OCI-LY7 (cell line): Measurements from ENCODE around the gene FKBP10. TPM values are rescaled to one million over a fixed set of nuclear protein-coding genes. Genes with fewer than 3 reads are reported as not detected.
A peak's percentile ranks its signal among the peaks of the same experiment; 100 is the strongest.

Experiments used
- Bru-seq: library from RNA; stranded (reverse); fragments of 400-500 nt; gene quantifications from one replicate; lab custom pipeline; 2021; lab: Mats Ljungman, UMichigan
- BruChase-seq, 2 experiments: library from RNA; stranded (reverse); fragments of 400-500 nt; gene quantifications; one replicate each; lab custom pipeline; 2021; lab: Mats Ljungman, UMichigan
- BruUV-seq: library from RNA; stranded (reverse); fragments of 400-500 nt; replicated peaks from 2 replicates; lab custom pipeline; 2021; lab: Mats Ljungman, UMichigan
- CTCF ChIA-PET: fragments of 300-600 bp; sonication (Branson Sonifier 250); formaldehyde crosslinking; loops from one replicate; lab custom pipeline; 2022; ENCODE audit warnings: antibody characterized with exemption; ENCODE audit not compliant: unreplicated experiment; lab: Charles Lee
- POLR2A ChIA-PET: fragments of 300-600 bp; sonication (Branson Sonifier 250); formaldehyde crosslinking; loops from one replicate; lab custom pipeline; 2022; ENCODE audit warnings: antibody characterized with exemption; lab: Charles Lee
- DNase-seq: peaks from one replicate; pipeline ENCODE4 v3.0.0-alpha.2; 2015; ENCODE audit warnings: low spot score
- H2AFZ ChIP-seq: fragments of 200-600 bp; sonication (generic), shearing (Covaris generic); 2 replicates; pipeline ENCODE4 v1.6.1; 2014; ENCODE audit warnings: mild to moderate bottlenecking, antibody characterized with exemption, low read length, moderate library complexity
- H3K27ac ChIP-seq: fragments of 200-600 bp; sonication (generic); 2 replicates; pipeline ENCODE4 v1.5.1; 2014; ENCODE audit warnings: mixed run types, low read depth, mild to moderate bottlenecking, moderate library complexity, low read length, inconsistent platforms; ENCODE audit not compliant: poor library complexity, severe bottlenecking
- H3K36me3 ChIP-seq: fragments of 200-600 bp; sonication (generic); 2 replicates; pipeline ENCODE4 v1.6.1; 2014; ENCODE audit warnings: mild to moderate bottlenecking, antibody characterized with exemption, low read length, moderate library complexity, mixed read lengths; ENCODE audit not compliant: insufficient read depth
- H3K4me1 ChIP-seq: fragments of 200-600 bp; sonication (generic); 2 replicates; pipeline ENCODE4 v1.5.1; 2014; ENCODE audit warnings: mild to moderate bottlenecking, low read length; ENCODE audit not compliant: insufficient read depth, poor library complexity, severe bottlenecking
- H3K4me2 ChIP-seq: fragments of 200-600 bp; sonication (generic); 2 replicates; pipeline ENCODE4 v1.6.1; 2014; ENCODE audit warnings: mild to moderate bottlenecking, low read length
- H3K4me3 ChIP-seq: fragments of 200-600 bp; sonication (generic); 2 replicates; pipeline ENCODE4 v1.5.1; 2014; ENCODE audit warnings: mild to moderate bottlenecking, low read depth, low read length; ENCODE audit not compliant: poor library complexity, severe bottlenecking
- H3K79me2 ChIP-seq: fragments of 200-600 bp; sonication (generic); 2 replicates; pipeline ENCODE4 v1.6.1; 2016; ENCODE audit warnings: low read depth, mild to moderate bottlenecking, low read length, moderate library complexity, mixed read lengths; ENCODE audit not compliant: insufficient read depth
- H3K9me2 ChIP-seq: fragments of 200-600 bp; sonication (generic); 2 replicates; pipeline ENCODE4 v1.6.1; 2016; ENCODE audit warnings: mild to moderate bottlenecking, low read length, mixed read lengths; ENCODE audit not compliant: insufficient read depth
- H3K9me3 ChIP-seq: fragments of 200-600 bp; sonication (generic); 2 replicates; pipeline ENCODE4 v1.6.1; 2014; ENCODE audit warnings: mild to moderate bottlenecking, mixed run types, low read length, mixed read lengths
- H4K20me1 ChIP-seq: fragments of 200-600 bp; sonication (generic); 2 replicates; pipeline ENCODE4 v1.6.1; 2014; ENCODE audit warnings: mild to moderate bottlenecking, antibody characterized with exemption, low read length, moderate library complexity, mixed read lengths; ENCODE audit not compliant: insufficient read depth
- CTCF ChIP-seq: fragments of 200-600 bp; sonication (generic); conservative IDR thresholded peaks from 2 replicates; pipeline ENCODE4 v1.5.1; 2014; ENCODE audit warnings: mild to moderate bottlenecking, antibody characterized with exemption, low read length, moderate library complexity, mixed read lengths
- EZH2phosphoT487 ChIP-seq: fragments of 200-600 bp; sonication (generic); IDR thresholded peaks from 2 replicates; pipeline ENCODE4 v1.6.1; 2018; ENCODE audit warnings: low read depth, borderline replicate concordance, mild to moderate bottlenecking, mixed run types, antibody characterized with exemption, low read length, moderate library complexity, mixed read lengths
- intact Hi-C: fragments of 100-400 bp; cut with micrococcal nuclease; formaldehyde crosslinking; loops from one replicate; pipeline ENCODE4 v1.10.0; 2022; ENCODE audit not compliant: unreplicated experiment
- long read RNA-seq: library from polyadenylated mRNA; stranded (forward); transcript quantifications from one replicate; pipeline ENCODE4 v2.0.0, GENCODE V29; 2022
- total RNA-seq, 2 experiments: library from RNA; depleted of rRNA in 1 of 2; stranded (reverse); fragments of >200 nt in 1 of 2; shearing (Covaris generic) in 1 of 2; gene quantifications; 2 replicates each; pipeline ENCODE4 v1.2.3, GENCODE V29; 2014 to 2022

Gene FKBP10
- total RNA-seq (2014; rRNA removed; shearing (Covaris generic)) (1.5 TPM in 1 of 2 replicates, not detected in the other), total RNA-seq (2022) (7.3 and 7.8 TPM in 2 replicates), Bru-seq, nascent RNA (percentile 22 among the genes with signal in this experiment), BruChase-seq, experiment 1, labeled RNA remaining after a 6-hour chase (percentile 32 among the genes with signal in this experiment), BruChase-seq, experiment 2, labeled RNA remaining after a 2-hour chase (percentile 26 among the genes with signal in this experiment)
- long read RNA-seq: 0 reads

- peak within 1 kb of the TSS; percentile 75 for H3K4me2 ChIP-seq
- BruUV-seq: no TSS peak
- no peaks in the 10 kb centered on the region for H3K9me3 ChIP-seq
- ChIA-PET CTCF (no interaction called here), POLR2A (interaction anchor here (0.6 kb wide), 1 partner anchor 11 kb away, joined by 3 read pairs; no protein-coding TSS in a partner anchor)
- peak within 1 kb of the TSS; percentile 65 for H3K4me3 ChIP-seq
- H3K79me2 ChIP-seq: no peaks in the 10 kb centered on the region
- TF ChIP-seq CTCF: no peak
- H3K4me1 ChIP-seq: peaks cover 9% of the 10 kb centered on the region
- H3K36me3 ChIP-seq: no peaks in the 10 kb centered on the region
- DNase-seq: peak; percentile 45
- H2AFZ ChIP-seq: peak within 1 kb of the TSS; percentile 56
- intact Hi-C loops: no loop called here
- no peaks in the 10 kb centered on the region for H3K9me2 ChIP-seq
- no peak within 1 kb of the TSS for H3K27ac ChIP-seq
- no peaks in the 10 kb centered on the region for H4K20me1 ChIP-seq
These were observed at the start of gene FKBP10 for GRCh38 chr17:41812381-41813151. Gene FKBP10, plus strand, starts transcription at chr17:41813004. Its CDS starts 31 bp downstream, at chr17:41813035.

GRCh38 chr17:41763327-41763726, 49.5 kb upstream of the FKBP10 start:
- POLR2A ChIA-PET: interaction anchor here (0.9 kb wide), 1 partner anchor 328 kb away, joined by 4 read pairs; no protein-coding TSS in a partner anchor
- H3K4me1 ChIP-seq: no peaks in the 10 kb centered on the region
- no peaks in the 10 kb centered on the region for H3K9me3 ChIP-seq
- DNase-seq: no peak
- TF ChIP-seq EZH2phosphoT487 (no peak), CTCF (no peak)
- H3K9me2 ChIP-seq: no peaks in the 10 kb centered on the region
- no peak overlapping the region for H3K27ac ChIP-seq
- H2AFZ ChIP-seq: no peak overlapping the region
- intact Hi-C loops: no loop called here
- no peaks in the 10 kb centered on the region for H4K20me1 ChIP-seq
- H3K36me3 ChIP-seq: peaks cover 55% of the 10 kb centered on the region
- no peak overlapping the region for H3K4me2 ChIP-seq
- CTCF ChIA-PET: no interaction called here
- no TSS peak for BruUV-seq
- no peaks in the 10 kb centered on the region for H3K79me2 ChIP-seq
- no peak overlapping the region for H3K4me3 ChIP-seq

GRCh38 chr17:41766135-41766534, 46.7 kb upstream of the FKBP10 start:
- Histone ChIP-seq H3K36me3 (peaks cover 53% of the 10 kb centered on the region), H4K20me1 (no peaks in the 10 kb centered on the region), H3K27ac (no peak overlapping the region), H2AFZ (no peak overlapping the region), H3K79me2 (no peaks in the 10 kb centered on the region), H3K4me1 (peaks cover 10% of the 10 kb centered on the region), H3K9me2 (no peaks in the 10 kb centered on the region), H3K9me3 (no peaks in the 10 kb centered on the region), H3K4me2 (no peak overlapping the region), H3K4me3 (no peak overlapping the region)
- TF ChIP-seq EZH2phosphoT487: no peak
- TF ChIP-seq CTCF: no peak
- intact Hi-C loops: no loop called here
- no peak for DNase-seq
- POLR2A ChIA-PET: no interaction called here
- no TSS peak for BruUV-seq
- CTCF ChIA-PET: no interaction called here
